HCT116 (cell line): ENCODE results near the gene MTCP1.

ENCODE experiments used
- EZH2 ChIP-seq: fragments of 200-600 bp; sonication (generic); IDR thresholded peaks from 2 replicates; pipeline ENCODE4 v1.6.1; 2017; ENCODE audit warnings: antibody characterized with exemption, mixed run types
- POLR2A ChIP-seq: IDR thresholded peaks from 2 replicates; pipeline ENCODE4 v1.7.0; 2011; ENCODE audit warnings: borderline replicate concordance; ENCODE audit not compliant: insufficient read depth, insufficient read length; ENCODE audit errors: extremely low read depth
- RAD21 ChIP-seq: IDR thresholded peaks from 2 replicates; pipeline ENCODE4 v1.6.1; 2012; ENCODE audit warnings: low read depth, mild to moderate bottlenecking
- TF ChIP-seq, protein P1 (sequence below), 3 experiments: fragments of 200-600 bp in 1 of 3; sonication (generic) in 1 of 3; IDR thresholded peaks in 2 of 3; conservative IDR thresholded peaks in 1 of 3; 2 replicates each; pipeline ENCODE4 v1.5.1; 2012 to 2017; ENCODE audit warnings: low read depth in 2 of 3, low read length in 2 of 3, antibody characterized with exemption in 1 of 3, borderline replicate concordance in 1 of 3, control low read depth in 1 of 3, mild to moderate bottlenecking in 1 of 3, mixed read lengths in 1 of 3, mixed run types in 1 of 3, moderate library complexity in 1 of 3; ENCODE audit not compliant: insufficient read depth in 1 of 3
- TF ChIP-seq, protein P2 (sequence below): IDR thresholded peaks from 2 replicates; pipeline ENCODE4 v1.6.1; 2012

DNA sequence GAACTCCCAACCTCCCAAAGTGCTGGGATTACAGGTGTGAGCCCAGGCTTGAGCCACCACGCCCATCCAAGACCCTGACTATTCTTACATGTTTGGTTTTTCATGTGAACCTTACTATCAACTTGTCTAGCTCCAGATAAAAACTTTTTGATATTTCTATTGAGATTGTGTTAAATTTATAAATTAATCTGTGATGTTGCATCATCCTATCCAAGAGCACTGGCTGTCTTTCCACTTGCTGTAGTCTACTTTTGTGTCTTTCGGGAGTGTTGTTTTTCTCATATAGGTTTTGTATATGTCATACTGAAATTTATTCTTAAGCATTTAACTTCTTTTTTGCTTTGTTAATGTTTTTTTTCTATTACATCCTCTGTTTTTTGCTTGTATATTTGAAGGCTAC is 35.0 kb upstream of the MTCP1 start:
- TF ChIP-seq, protein P1, sequence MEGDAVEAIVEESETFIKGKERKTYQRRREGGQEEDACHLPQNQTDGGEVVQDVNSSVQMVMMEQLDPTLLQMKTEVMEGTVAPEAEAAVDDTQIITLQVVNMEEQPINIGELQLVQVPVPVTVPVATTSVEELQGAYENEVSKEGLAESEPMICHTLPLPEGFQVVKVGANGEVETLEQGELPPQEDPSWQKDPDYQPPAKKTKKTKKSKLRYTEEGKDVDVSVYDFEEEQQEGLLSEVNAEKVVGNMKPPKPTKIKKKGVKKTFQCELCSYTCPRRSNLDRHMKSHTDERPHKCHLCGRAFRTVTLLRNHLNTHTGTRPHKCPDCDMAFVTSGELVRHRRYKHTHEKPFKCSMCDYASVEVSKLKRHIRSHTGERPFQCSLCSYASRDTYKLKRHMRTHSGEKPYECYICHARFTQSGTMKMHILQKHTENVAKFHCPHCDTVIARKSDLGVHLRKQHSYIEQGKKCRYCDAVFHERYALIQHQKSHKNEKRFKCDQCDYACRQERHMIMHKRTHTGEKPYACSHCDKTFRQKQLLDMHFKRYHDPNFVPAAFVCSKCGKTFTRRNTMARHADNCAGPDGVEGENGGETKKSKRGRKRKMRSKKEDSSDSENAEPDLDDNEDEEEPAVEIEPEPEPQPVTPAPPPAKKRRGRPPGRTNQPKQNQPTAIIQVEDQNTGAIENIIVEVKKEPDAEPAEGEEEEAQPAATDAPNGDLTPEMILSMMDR (IDR thresholded peaks at IDR 0.05 in 2 of 3, conservative IDR thresholded peaks at IDR 0.05 in 1 of 3; ENCODE audit: borderline replicate concordance in 1 of 3, insufficient read depth in 1 of 3, low read depth in 2 of 3, low read length in 2 of 3): no peak
- no peak for TF ChIP-seq EZH2
- TF ChIP-seq RAD21: no peak
- no peak for TF ChIP-seq POLR2A
- TF ChIP-seq, protein P2, sequence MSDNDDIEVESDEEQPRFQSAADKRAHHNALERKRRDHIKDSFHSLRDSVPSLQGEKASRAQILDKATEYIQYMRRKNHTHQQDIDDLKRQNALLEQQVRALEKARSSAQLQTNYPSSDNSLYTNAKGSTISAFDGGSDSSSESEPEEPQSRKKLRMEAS: no peak
